ENCODE data around the gene CAMTA1.

The CAMTA1 gene

GRCh38 chr1:7536891-7537591 is 751.8 kb downstream of the CAMTA1 start:
- no peak for DNase-seq (ENCODE audit: low read depth in 1 of 2, low spot score in 1 of 2)

GRCh38 chr1:7538033-7538432 is 752.8 kb downstream of the CAMTA1 start:
- no peak for DNase-seq (ENCODE audit: low read depth in 1 of 2, low spot score in 1 of 2)

GRCh38 chr1:7538849-7539768 is 753.9 kb downstream of the CAMTA1 start:
- DNase-seq (ENCODE audit: low read depth in 1 of 2, low spot score in 1 of 2): no peak

- no peak for DNase-seq (ENCODE audit: low read depth in 1 of 2, low spot score in 1 of 2)
Measured at GRCh38 chr1:7539769-7540175, 754.5 kb downstream of the CAMTA1 start.

GRCh38 chr1:7540816-7541215 is 755.6 kb downstream of the CAMTA1 start:
- DNase-seq (ENCODE audit: low read depth in 1 of 2, low spot score in 1 of 2): no peak

- no peak for DNase-seq (ENCODE audit: low read depth in 1 of 2, low spot score in 1 of 2)
Measured at GRCh38 chr1:7541629-7542028, 756.4 kb downstream of the CAMTA1 start.

GRCh38 chr1:7543718-7544090 is 758.5 kb downstream of the CAMTA1 start:
- no peak for DNase-seq (ENCODE audit: low read depth in 1 of 2, low spot score in 1 of 2)

GRCh38 chr1:7549277-7550161 is 764.3 kb downstream of the CAMTA1 start:
- peak in 1 of 2 donors; percentile 4 for DNase-seq (ENCODE audit: low read depth in 1 of 2, low spot score in 1 of 2)

GRCh38 chr1:7550261-7550865 is 765.1 kb downstream of the CAMTA1 start:
- DNase-seq (ENCODE audit: low read depth in 1 of 2, low spot score in 1 of 2): no peak

- no peak for DNase-seq (ENCODE audit: low read depth in 1 of 2, low spot score in 1 of 2)
Measured at GRCh38 chr1:7550981-7551380, 765.7 kb downstream of the CAMTA1 start.

GRCh38 chr1:7551442-7551841 is 766.2 kb downstream of the CAMTA1 start:
- no peak for DNase-seq (ENCODE audit: low read depth in 1 of 2, low spot score in 1 of 2)

- DNase-seq (ENCODE audit: low read depth in 1 of 2, low spot score in 1 of 2): no peak
Measured at GRCh38 chr1:7552402-7552801, 767.1 kb downstream of the CAMTA1 start.

- no peak for DNase-seq (ENCODE audit: low read depth in 1 of 2, low spot score in 1 of 2)
Measured at GRCh38 chr1:7553042-7553690, 767.9 kb downstream of the CAMTA1 start.

GRCh38 chr1:7554385-7555235 is 769.4 kb downstream of the CAMTA1 start:
- no peak for DNase-seq (ENCODE audit: low read depth in 1 of 2, low spot score in 1 of 2)

- DNase-seq (ENCODE audit: low read depth in 1 of 2, low spot score in 1 of 2): no peak
Measured at GRCh38 chr1:7555391-7556185, 770.3 kb downstream of the CAMTA1 start.

GRCh38 chr1:7557301-7557891 is 772.1 kb downstream of the CAMTA1 start:
- no peak for DNase-seq (ENCODE audit: low read depth in 1 of 2, low spot score in 1 of 2)

GRCh38 chr1:7558041-7558461 is 772.8 kb downstream of the CAMTA1 start:
- DNase-seq (ENCODE audit: low read depth in 1 of 2, low spot score in 1 of 2): no peak

- no peak for DNase-seq (ENCODE audit: low read depth in 1 of 2, low spot score in 1 of 2)
Measured at GRCh38 chr1:7558481-7558880, 773.2 kb downstream of the CAMTA1 start.

All from activated CD4-positive, alpha-beta T cell treated with anti-CD3 and anti-CD28 coated beads, Interleukin-2, amount 50 U/mL, for 24 hours (primary cell).